Measurements from ENCODE around the gene ARID4B. TPM values are rescaled to one million over a fixed set of nuclear protein-coding genes. Genes with fewer than 3 reads are reported as not detected.
A peak's percentile ranks its signal among the peaks of the same experiment; 100 is the strongest.

Gene ARID4B
- polyA plus RNA-seq, 1 experiment: 3.1 TPM

DNA sequence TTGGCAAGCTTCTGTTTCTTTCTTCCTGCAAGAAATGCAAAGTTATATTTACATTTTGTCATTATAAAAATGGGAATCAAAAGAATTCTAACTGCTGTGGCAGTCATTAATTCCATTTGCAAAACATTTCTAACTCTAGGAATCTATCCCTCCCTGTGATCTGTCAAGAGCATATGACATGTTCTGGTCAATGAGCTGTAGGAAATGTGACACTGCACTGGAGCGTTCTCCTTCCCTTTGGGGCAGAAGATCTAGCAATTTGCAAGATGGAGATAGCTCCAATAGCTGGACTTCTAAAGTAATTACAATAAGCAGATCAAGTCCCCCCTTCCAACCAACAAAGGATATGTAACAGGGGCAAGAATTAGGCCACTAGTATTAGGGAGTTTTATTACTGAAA lies 205.6 kb downstream of the ARID4B start:
- peaks cover 16% of the 10 kb centered on the region for H3K36me3 ChIP-seq (ENCODE audit: control insufficient read depth, insufficient read depth, low read length)
- TF ChIP-seq CTCF (IDR thresholded peaks at IDR 0.05; ENCODE audit: insufficient read depth, low read depth, low read length): no peak
- ChIA-PET POLR2A (no interaction called here), CTCF (interaction anchor here (1.0 to 1.7 kb wide), 3 partner anchors 10 to 626 kb away, joined by 3 to 6 read pairs (median 5); no protein-coding TSS in a partner anchor)
- H3K4me3 ChIP-seq (ENCODE audit: low read depth, low read length): no peak overlapping the region
- no peaks in the 10 kb centered on the region for H3K27me3 ChIP-seq (ENCODE audit: control insufficient read depth, insufficient read depth, low read length)
- no peak for DNase-seq (ENCODE audit: low read depth)

Small RNA genes within 50 kb of the gene (small RNA-seq; reads per million reads assigned to genes)
- gene AL391994.1 (ENCODE audit: insufficient read length, low read depth, low replicate concordance) (not detected), gene MIR4753 (ENCODE audit: insufficient read length, low read depth, low replicate concordance) (1.3 reads per million), gene SNORA14B (ENCODE audit: insufficient read length, low read depth, low replicate concordance) (2.7 reads per million, percentile 32 among the genes with 10 or more reads in this experiment)

Other genes with a start within 250 kb of the ARID4B start
- gene TOMM20, start 199.3 kb downstream of the ARID4B start, polyA plus RNA-seq (2011; rRNA removed): 53.7 and 56.8 TPM in 2 replicates
- gene RBM34, start 166.9 kb downstream of the ARID4B start, polyA plus RNA-seq (2011; rRNA removed): 24.4 and 34.0 TPM in 2 replicates
- 18.8 and 37.3 TPM in 2 replicates for gene GGPS1, start 391 bp upstream of the ARID4B start, polyA plus RNA-seq (2011; rRNA removed)
- gene TBCE, start 39.2 kb upstream of the ARID4B start, polyA plus RNA-seq (2011; rRNA removed): 16.0 and 28.6 TPM in 2 replicates
- 17.4 and 25.9 TPM in 2 replicates for gene B3GALNT2, start 176.3 kb upstream of the ARID4B start, polyA plus RNA-seq (2011; rRNA removed)

All from BJ (cell line).